C4-2B (cell line): Measurements from ENCODE around the gene SCN8A.
"Not testable (repeated sequence)": the region's sequence is repeated elsewhere in the genome, so short reads cannot be mapped to it uniquely, and the experiment has no call there.

Source experiments
- H3K27ac ChIP-seq: fragments of 450-650 bp; 2 replicates; pipeline ENCODE4 v1.5.1; 2017
- ZFX ChIP-seq: fragments of 450-650 bp; IDR thresholded peaks from 2 replicates; pipeline ENCODE4 v1.6.1; 2017
- TF ChIP-seq, protein P1 (sequence below): fragments of 450-650 bp; conservative IDR thresholded peaks from 2 replicates; pipeline ENCODE4 v1.5.1; 2017; ENCODE audit warnings: mild to moderate bottlenecking

The SCN8A gene

DNA sequence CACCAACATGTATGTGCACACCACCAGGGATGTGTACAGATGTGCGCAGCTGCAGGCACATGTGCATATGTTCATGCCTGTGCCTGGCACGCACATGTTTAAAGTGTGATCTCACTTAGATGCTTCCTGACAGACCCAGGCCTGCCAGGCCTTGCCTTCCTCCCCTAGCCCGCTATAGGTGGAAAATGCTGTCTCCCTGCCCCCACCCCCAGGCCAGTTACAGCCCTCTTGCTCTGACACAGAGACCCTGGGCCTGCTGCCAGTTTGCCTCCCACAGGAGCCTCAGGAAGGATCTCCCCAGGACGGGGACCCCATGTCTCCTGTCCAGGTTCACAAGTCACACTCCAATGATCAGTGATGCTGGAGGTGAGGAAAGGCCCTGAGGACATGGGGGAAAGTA, 235.8 kb downstream of the SCN8A start:
- no peak for TF ChIP-seq ZFX
- TF ChIP-seq, protein P1, sequence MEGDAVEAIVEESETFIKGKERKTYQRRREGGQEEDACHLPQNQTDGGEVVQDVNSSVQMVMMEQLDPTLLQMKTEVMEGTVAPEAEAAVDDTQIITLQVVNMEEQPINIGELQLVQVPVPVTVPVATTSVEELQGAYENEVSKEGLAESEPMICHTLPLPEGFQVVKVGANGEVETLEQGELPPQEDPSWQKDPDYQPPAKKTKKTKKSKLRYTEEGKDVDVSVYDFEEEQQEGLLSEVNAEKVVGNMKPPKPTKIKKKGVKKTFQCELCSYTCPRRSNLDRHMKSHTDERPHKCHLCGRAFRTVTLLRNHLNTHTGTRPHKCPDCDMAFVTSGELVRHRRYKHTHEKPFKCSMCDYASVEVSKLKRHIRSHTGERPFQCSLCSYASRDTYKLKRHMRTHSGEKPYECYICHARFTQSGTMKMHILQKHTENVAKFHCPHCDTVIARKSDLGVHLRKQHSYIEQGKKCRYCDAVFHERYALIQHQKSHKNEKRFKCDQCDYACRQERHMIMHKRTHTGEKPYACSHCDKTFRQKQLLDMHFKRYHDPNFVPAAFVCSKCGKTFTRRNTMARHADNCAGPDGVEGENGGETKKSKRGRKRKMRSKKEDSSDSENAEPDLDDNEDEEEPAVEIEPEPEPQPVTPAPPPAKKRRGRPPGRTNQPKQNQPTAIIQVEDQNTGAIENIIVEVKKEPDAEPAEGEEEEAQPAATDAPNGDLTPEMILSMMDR, result no peak
- no peak overlapping the region for H3K27ac ChIP-seq

DNA sequence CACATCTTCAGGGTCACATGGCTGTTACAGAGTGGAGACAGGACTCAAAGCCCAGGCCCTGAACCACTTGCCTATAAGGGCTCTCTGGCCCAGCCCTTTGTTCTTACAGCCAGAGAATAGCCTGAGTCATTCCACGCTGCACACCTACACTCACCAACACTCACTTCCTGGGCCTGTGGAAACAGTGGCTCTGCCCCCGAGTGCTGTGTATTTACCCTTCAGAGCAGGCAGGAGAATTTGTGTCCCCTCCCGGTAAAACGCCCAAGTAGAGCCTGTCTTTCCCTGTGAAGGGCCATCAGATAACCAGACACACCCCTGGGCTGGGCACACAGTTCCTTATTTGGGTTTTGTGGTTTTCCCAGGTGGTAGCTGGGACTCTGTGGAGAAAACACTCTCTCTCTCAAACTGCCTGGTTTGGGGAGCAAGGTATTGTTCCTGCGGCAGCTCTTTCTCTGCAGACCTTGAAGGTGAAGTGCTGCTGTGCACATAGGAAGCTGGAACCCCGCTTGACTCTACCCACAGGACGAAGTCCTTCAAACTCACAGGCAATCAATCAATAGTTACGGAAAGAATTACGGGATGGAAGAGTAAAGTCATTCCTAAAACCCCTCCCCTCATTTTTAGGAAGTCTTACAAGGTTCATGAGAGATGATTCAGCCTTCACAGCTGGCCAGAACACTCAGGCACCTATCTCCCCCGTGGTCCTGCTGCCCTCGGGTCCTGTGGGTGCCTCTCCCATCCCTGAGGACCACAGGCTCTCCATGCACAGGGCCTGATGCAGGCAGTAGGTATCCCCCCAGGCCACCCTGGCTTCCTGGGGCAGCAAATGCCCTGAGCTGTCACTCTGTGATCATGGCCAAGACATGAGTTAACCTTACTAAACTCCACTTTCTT, 237.1 kb downstream of the SCN8A start:
- TF ChIP-seq, protein P1, result no peak
- H3K27ac ChIP-seq, result no peak overlapping the region

DNA sequence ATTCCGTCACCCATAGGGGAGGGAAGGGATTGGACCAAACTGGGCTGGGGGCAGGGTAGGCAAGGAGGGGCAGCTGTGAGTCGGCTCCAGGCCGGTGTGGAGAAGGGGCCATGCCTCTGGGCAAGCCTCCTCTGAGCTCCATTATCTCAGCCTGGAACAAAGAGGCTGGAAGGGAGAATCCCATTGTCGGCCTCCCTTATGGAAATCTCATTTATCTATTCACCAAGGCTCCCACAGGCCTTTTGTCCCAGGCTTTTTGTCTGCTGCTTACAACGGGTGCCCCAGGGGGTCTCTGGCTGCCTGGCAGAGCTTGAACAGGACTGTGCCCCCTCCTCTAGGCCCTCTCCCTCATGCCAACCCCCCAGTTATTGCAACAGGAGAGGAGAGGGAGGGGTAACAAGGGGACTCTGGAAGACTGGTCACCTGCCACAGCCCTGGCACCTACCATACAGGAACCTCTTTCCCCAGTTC, 238.0 kb downstream of the SCN8A start:
- no peak for TF ChIP-seq ZFX
- TF ChIP-seq, protein P1, result no peak
- no peak overlapping the region for H3K27ac ChIP-seq

DNA sequence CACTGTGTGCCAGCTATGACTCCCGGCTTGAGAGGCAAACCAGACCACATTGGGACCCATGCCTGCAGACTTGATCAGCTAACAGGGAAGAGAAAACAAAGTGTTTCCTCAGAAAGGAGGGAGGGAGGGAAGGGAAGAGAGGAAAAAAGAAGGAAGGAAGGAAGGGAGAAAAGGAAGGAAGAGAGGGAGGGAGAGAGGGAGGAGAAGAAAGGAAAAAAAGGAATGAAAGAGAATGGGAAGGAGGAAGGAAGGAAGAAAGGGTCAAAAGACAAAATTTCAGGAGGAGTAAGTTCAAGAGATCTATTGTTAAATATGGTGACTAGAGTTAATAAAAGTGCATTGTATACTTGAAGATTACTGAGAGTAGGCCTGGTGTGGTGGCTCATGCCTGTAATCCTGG, 238.6 kb downstream of the SCN8A start:
- H3K27ac ChIP-seq, result no peak overlapping the region
- TF ChIP-seq, protein P1, result no peak
- no peak for TF ChIP-seq ZFX

DNA sequence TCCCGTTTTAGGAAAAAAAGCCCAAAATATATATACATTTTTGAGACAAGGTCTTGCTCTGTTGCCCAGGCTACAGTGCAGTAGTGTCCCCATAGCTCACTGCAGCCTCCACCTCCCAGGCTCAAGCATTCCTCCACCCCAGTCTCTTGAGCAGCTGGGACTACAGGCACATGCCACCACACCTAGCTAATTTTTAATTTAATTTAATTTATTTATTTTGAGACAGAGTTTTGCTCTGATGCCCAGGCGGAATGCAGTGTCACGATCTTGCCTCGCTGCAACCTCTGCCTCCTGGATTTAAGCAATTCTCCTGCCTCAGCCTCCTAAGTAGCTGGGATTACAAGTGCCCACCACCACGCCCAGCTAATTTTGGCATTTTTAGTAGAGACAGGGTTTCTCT, 240.8 kb downstream of the SCN8A start:
- not testable (repeated sequence) for H3K27ac ChIP-seq

DNA sequence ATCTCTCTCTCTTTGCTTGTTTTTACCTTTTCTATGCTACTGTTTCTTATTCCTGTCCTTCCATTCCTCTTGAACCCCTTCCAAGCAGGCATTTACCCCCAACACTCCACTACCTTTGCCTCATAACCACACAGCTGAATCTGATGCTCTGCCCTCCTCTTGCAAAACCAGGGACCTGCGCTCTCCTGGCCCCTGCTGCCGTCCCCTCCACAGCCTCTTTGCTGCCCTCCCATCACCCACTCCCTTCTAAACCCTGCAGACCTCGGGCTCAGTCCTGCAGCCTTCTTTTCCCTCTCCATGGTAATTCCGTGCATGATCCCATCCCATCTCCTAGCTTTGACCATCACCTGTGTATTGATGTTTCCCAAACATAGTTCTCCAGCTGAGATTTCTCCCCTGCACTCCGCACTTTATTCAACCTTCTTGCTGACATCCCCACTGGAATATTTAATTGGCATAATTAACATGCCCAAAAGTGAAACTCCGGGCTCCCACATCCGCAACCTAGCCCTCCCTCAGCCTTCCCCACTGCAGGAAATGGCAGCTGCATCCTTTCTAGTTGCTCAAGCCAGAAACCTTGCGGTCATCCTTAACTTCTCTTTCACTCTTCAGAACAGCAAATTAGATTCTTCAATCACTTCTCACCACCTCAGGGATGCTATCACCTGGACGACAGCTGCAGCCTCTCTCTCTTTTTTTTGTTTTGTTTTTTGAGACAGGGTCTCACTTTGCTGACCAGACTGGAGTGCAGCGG, 241.5 kb downstream of the SCN8A start:
- H3K27ac ChIP-seq, result no peak overlapping the region
- TF ChIP-seq, protein P1, result no peak
- TF ChIP-seq ZFX, result no peak

DNA sequence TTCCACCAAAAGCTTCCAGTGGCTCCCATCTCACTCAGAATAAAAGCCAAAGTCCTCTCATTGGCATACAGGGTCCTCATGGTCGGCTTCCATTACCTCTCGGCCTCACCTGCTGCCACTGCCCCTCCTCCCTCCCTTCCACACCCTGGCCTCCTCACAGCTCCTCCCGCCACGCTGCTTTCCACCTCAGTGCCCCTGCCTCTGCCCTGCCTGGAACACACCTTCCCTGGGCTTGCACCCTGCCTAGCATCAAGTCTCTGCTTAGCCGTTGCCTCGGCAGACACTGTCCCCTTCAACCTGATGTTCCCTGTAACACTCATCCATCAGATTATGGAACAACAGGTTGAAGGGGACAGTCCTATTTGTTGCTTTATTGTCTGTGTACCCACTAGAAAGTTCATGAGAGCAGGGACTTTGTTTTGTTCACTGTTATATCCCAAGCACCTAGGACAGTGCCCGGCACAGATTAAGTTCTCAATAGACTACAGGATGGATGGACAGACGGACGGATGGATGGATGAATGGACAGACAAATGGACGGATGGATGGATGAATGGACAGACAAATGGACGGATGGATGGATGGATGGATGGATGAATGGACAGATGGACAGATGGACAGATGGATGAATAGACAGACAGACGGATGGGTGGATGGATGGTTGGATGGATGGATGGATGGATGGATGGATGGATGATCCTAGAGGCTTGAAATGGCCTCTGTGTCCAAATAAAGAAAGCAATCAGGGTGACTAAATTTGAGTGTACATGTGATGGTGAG, 242.6 kb downstream of the SCN8A start:
- TF ChIP-seq, protein P1, result no peak
- no peak for TF ChIP-seq ZFX
- no peak overlapping the region for H3K27ac ChIP-seq
